IMR-90 (cell line): ENCODE results near the gene ZNF853. TPM values are rescaled to one million over a fixed set of nuclear protein-coding genes. Genes with fewer than 3 reads are reported as not detected.

ENCODE experiments used
- ATAC-seq: fragments of 200-7000 bp; cut with Tn5 transposase; 2 replicates; pipeline ENCODE4 v1.9.1; 2020; ENCODE audit warnings: low read depth, mild to moderate bottlenecking, moderate library complexity
- BruUV-seq: library from RNA; stranded (reverse); fragments of 400-500 nt; replicated peaks from 2 replicates; lab custom pipeline; 2021; lab: Mats Ljungman, UMichigan
- CTCF ChIA-PET: fragments of 300-600 bp; formaldehyde crosslinking; extraction: SDS; loops from one replicate; lab custom pipeline; 2021; ENCODE audit warnings: antibody characterized with exemption; lab: Yijun Ruan, JAX
- POLR2A ChIA-PET: fragments of 300-600 bp; sonication (Branson Sonifier 250); formaldehyde crosslinking; loops from one replicate; lab custom pipeline; 2022; ENCODE audit warnings: antibody characterized with exemption; ENCODE audit not compliant: unreplicated experiment; lab: Charles Lee
- DNase-seq: peaks from one replicate; pipeline ENCODE4 v3.0.0; 2013
- H2AFZ ChIP-seq: replicated peaks from 2 replicates; pipeline ENCODE3; 2013; ENCODE audit warnings: low read length, mild to moderate bottlenecking; ENCODE audit not compliant: poor library complexity
- H2AK5ac ChIP-seq: 2 replicates; pipeline ENCODE4 v1.6.1; 2013; ENCODE audit warnings: low read depth, low read length, inconsistent platforms
- H2AK9ac ChIP-seq: replicated peaks from 2 replicates; pipeline ENCODE3; 2013; ENCODE audit warnings: mild to moderate bottlenecking, low read depth, low read length, moderate library complexity; ENCODE audit not compliant: poor library complexity
- H2BK120ac ChIP-seq: 2 replicates; pipeline ENCODE4 v1.6.1; 2013; ENCODE audit warnings: low read depth, low read length, inconsistent platforms
- H2BK15ac ChIP-seq: 3 replicates; pipeline ENCODE4 v1.6.1; 2013; ENCODE audit warnings: low read depth, low read length, inconsistent platforms
- H2BK20ac ChIP-seq: 2 replicates; pipeline ENCODE4 v1.6.1; 2013; ENCODE audit warnings: low read depth, mild to moderate bottlenecking, inconsistent platforms, low read length, moderate library complexity
- H2BK5ac ChIP-seq: 2 replicates; pipeline ENCODE4 v1.6.1; 2013; ENCODE audit warnings: mild to moderate bottlenecking, low read depth, low read length, inconsistent platforms; ENCODE audit not compliant: poor library complexity, severe bottlenecking
- H3K14ac ChIP-seq: replicated peaks from 2 replicates; pipeline ENCODE4 v1.6.1; 2013; ENCODE audit warnings: low read depth, low read length, inconsistent platforms
- H3K18ac ChIP-seq: 2 replicates; pipeline ENCODE4 v1.6.1; 2013; ENCODE audit warnings: low read depth, low read length, control low read depth
- H3K23ac ChIP-seq: 2 replicates; pipeline ENCODE4 v1.6.1; 2013; ENCODE audit warnings: low read depth, low read length, inconsistent platforms
- H3K27ac ChIP-seq: 2 replicates; pipeline ENCODE4 v1.5.1; 2013; ENCODE audit warnings: mild to moderate bottlenecking, control low read depth, low read length; ENCODE audit not compliant: insufficient read depth
- H3K27me3 ChIP-seq: 2 replicates; pipeline ENCODE4 v1.6.1; 2013; ENCODE audit warnings: low read length; ENCODE audit not compliant: control insufficient read depth, insufficient read depth
- H3K36me3 ChIP-seq: 2 replicates; pipeline ENCODE4 v1.6.1; 2013; ENCODE audit warnings: low read length, mixed read lengths; ENCODE audit not compliant: control insufficient read depth, insufficient read depth
- H3K4ac ChIP-seq: 2 replicates; pipeline ENCODE4 v1.6.1; 2013; ENCODE audit warnings: low read depth, low read length, inconsistent platforms
- H3K4me1 ChIP-seq: 2 replicates; pipeline ENCODE4 v1.6.1; 2013; ENCODE audit warnings: low read length, mixed read lengths; ENCODE audit not compliant: control insufficient read depth, insufficient read depth
- H3K4me2 ChIP-seq: 2 replicates; pipeline ENCODE4 v1.6.1; 2013; ENCODE audit warnings: low read depth, mild to moderate bottlenecking, control low read depth, low read length, moderate library complexity
- H3K4me3 ChIP-seq: 2 replicates; pipeline ENCODE4 v1.5.1; 2013; ENCODE audit warnings: low read depth, mild to moderate bottlenecking, control low read depth, low read length, moderate library complexity; ENCODE audit not compliant: insufficient read depth
- H3K56ac ChIP-seq: 2 replicates; pipeline ENCODE4 v1.6.1; 2013; ENCODE audit warnings: low read length, inconsistent platforms; ENCODE audit not compliant: insufficient read depth; ENCODE audit errors: extremely low read depth
- H3K79me1 ChIP-seq, 2 experiments: 2 replicates each; pipeline ENCODE4 v1.6.1; 2013; ENCODE audit warnings: low read length in 2 of 2, inconsistent platforms in 1 of 2, low read depth in 1 of 2
- H3K9ac ChIP-seq: 2 replicates; pipeline ENCODE4 v1.6.1; 2013; ENCODE audit warnings: low read depth, low read length, control low read depth
- H3K9me1 ChIP-seq: 2 replicates; pipeline ENCODE4 v1.6.1; 2013; ENCODE audit warnings: low read length, inconsistent platforms; ENCODE audit not compliant: insufficient read depth
- H3K9me3 ChIP-seq: 2 replicates; pipeline ENCODE4 v1.6.1; 2013; ENCODE audit warnings: low read length; ENCODE audit not compliant: control insufficient read depth, insufficient read depth
- H4K20me1 ChIP-seq: 2 replicates; pipeline ENCODE4 v1.6.1; 2013; ENCODE audit warnings: low read length, inconsistent platforms; ENCODE audit not compliant: insufficient read depth
- H4K5ac ChIP-seq: 2 replicates; pipeline ENCODE4 v1.6.1; 2013; ENCODE audit warnings: mild to moderate bottlenecking, low read depth, low read length, control low read depth
- H4K8ac ChIP-seq, 2 experiments: 2 replicates each; pipeline ENCODE4 v1.6.1; 2013; ENCODE audit warnings: low read depth in 2 of 2, low read length in 2 of 2, control low read depth in 1 of 2, inconsistent platforms in 1 of 2
- H4K91ac ChIP-seq: 2 replicates; pipeline ENCODE4 v1.6.1; 2013; ENCODE audit warnings: low read depth, low read length, inconsistent platforms; ENCODE audit not compliant: insufficient read depth
- BHLHE40 ChIP-seq: fragments of 150-350 bp; IDR thresholded peaks from 2 replicates; pipeline ENCODE4 v1.6.1; 2016; ENCODE audit warnings: mild to moderate bottlenecking, low read depth, low read length
- CEBPB ChIP-seq: IDR thresholded peaks from 2 replicates; pipeline ENCODE4 v1.6.1; 2012; ENCODE audit warnings: low read depth, low read length, improper control_type of control experiment
- CHD1 ChIP-seq: IDR thresholded peaks from 2 replicates; pipeline ENCODE4 v1.6.1; 2012; ENCODE audit warnings: low read depth, low read length, improper control_type of control experiment
- CTCF ChIP-seq: conservative IDR thresholded peaks from 2 replicates; pipeline ENCODE4 v1.5.1; 2012; ENCODE audit warnings: mild to moderate bottlenecking, low read depth, low read length, improper control_type of control experiment
- FOS ChIP-seq: fragments of 150-350 bp; IDR thresholded peaks from 2 replicates; pipeline ENCODE4 v1.6.1; 2016; ENCODE audit warnings: low read depth, low read length
- MAFK ChIP-seq: IDR thresholded peaks from 2 replicates; pipeline ENCODE4 v1.6.1; 2012; ENCODE audit warnings: low read depth, low read length, improper control_type of control experiment
- MAZ ChIP-seq: IDR thresholded peaks from 2 replicates; pipeline ENCODE4 v1.6.1; 2012; ENCODE audit warnings: low read depth, mild to moderate bottlenecking, low read length, improper control_type of control experiment, moderate library complexity, borderline replicate concordance
- MXI1 ChIP-seq: IDR thresholded peaks from 2 replicates; pipeline ENCODE4 v1.6.1; 2012; ENCODE audit warnings: low read depth, mild to moderate bottlenecking, low read length, moderate library complexity, borderline replicate concordance
- NFE2L2 ChIP-seq: fragments of 150-350 bp; IDR thresholded peaks from 2 replicates; pipeline ENCODE4 v1.6.1; 2016; ENCODE audit warnings: low read depth, mild to moderate bottlenecking, low read length
- POLR2A ChIP-seq: IDR thresholded peaks from 2 replicates; pipeline ENCODE4 v1.6.1; 2012; ENCODE audit warnings: mild to moderate bottlenecking, low read depth, low read length
- RAD21 ChIP-seq: IDR thresholded peaks from 2 replicates; pipeline ENCODE4 v1.6.1; 2012; ENCODE audit warnings: low read length, improper control_type of control experiment
- RCOR1 ChIP-seq: IDR thresholded peaks from 2 replicates; pipeline ENCODE4 v1.6.1; 2012; ENCODE audit warnings: mild to moderate bottlenecking, low read length, improper control_type of control experiment; ENCODE audit not compliant: insufficient replicate concordance
- SMC3 ChIP-seq: fragments of 150-350 bp; IDR thresholded peaks from 2 replicates; pipeline ENCODE4 v1.6.1; 2016; ENCODE audit warnings: low read depth, mild to moderate bottlenecking, antibody characterized with exemption, low read length, moderate library complexity
- USF2 ChIP-seq: fragments of 150-350 bp; IDR thresholded peaks from 2 replicates; pipeline ENCODE4 v1.6.1; 2017; ENCODE audit warnings: mild to moderate bottlenecking, antibody characterized with exemption, low read length, low read depth
- WGBS, 2 experiments: methylation state at CpG; one replicate each; pipeline versions ENCODE4 v1.1.5 to v1.1.7; 2013; ENCODE audit warnings: missing lambda C conversion rate in 2 of 2; ENCODE audit not compliant: insufficient read length in 1 of 2; ENCODE audit errors: extremely low coverage in 2 of 2; 5-methylcytosine and 5-hydroxymethylcytosine counted together
- dilution Hi-C: fragments of 300-500 bp; cut with HindIII; formaldehyde crosslinking; loops from one replicate; pipeline ENCODE4 v1.14.3; 2018; ENCODE audit warnings: low sequenced_read_pairs; ENCODE audit not compliant: unreplicated experiment
- in situ Hi-C: fragments of 300-500 bp; cut with MboI; formaldehyde crosslinking; loops from 3 replicates; pipeline ENCODE4 v1.14.3; 2019; ENCODE audit warnings: low sequenced_read_pairs, inconsistent platforms, mixed read lengths
- intact Hi-C: fragments of 100-400 bp; cut with micrococcal nuclease; formaldehyde crosslinking; loops from 2 replicates; pipeline ENCODE4 v1.10.0; 2022
- polyA plus RNA-seq, 3 experiments: library from polyadenylated mRNA; depleted of rRNA; stranded (reverse); fragments of >200 nt; gene quantifications; 2 replicates each; pipeline ENCODE4 v1.2.3, GENCODE V29; 2012; ENCODE audit warnings: low replicate concordance in 1 of 3
- total RNA-seq: library from RNA; depleted of rRNA; stranded (reverse); fragments of >200 nt; gene quantifications from 2 replicates; pipeline ENCODE4 v1.2.3, GENCODE V29; 2012

Gene ZNF853
- total and polyA plus RNA-seq, 2 of the 4 experiments (the other 2 are of a cell fraction): 3.4 TPM

- in situ Hi-C loops (no loop called here), intact Hi-C loops (no loop called here), dilution Hi-C loops (no loop called here)
- Histone ChIP-seq H3K79me1 (peaks cover 17 to 43% of the 10 kb centered on the region in 2 experiments), H3K56ac (peak within 1 kb of the TSS; percentile 21; the same call in 1 of the 2 replicates), H3K27me3 (no peaks in the 10 kb centered on the region; the same call in 1 of the 2 replicates), H3K4me3 (peak within 1 kb of the TSS; percentile 95), H2BK120ac (no peak within 1 kb of the TSS), H2AK5ac (peak within 1 kb of the TSS; percentile 62), H3K4me2 (peak within 1 kb of the TSS; percentile 95), H3K4ac (peak within 1 kb of the TSS; percentile 47; the same call in 1 of the 2 replicates), H4K20me1 (0 out of 2 replicates have a peak, but pooled peaks cover 7% of the 10 kb centered on the region), H3K9me1 (peaks cover 10% of the 10 kb centered on the region; the same call in 1 of the 2 replicates), H4K5ac (peak within 1 kb of the TSS; percentile 81; the same call in 1 of the 2 replicates), H3K9ac (peak within 1 kb of the TSS; percentile 88), H3K36me3 (peaks cover 18% of the 10 kb centered on the region; the same call in 1 of the 2 replicates), H2AK9ac (peak within 1 kb of the TSS; percentile 85), H2BK20ac (no peak within 1 kb of the TSS), H3K9me3 (no peaks in the 10 kb centered on the region), H3K14ac (peak within 1 kb of the TSS; percentile 48; the same call in 1 of the 2 replicates), H2AFZ (peak within 1 kb of the TSS; percentile 92), H3K23ac (no peak within 1 kb of the TSS; the same call in 1 of the 2 replicates), H2BK15ac (no peak within 1 kb of the TSS), H4K91ac (peak within 1 kb of the TSS; percentile 68), H3K4me1 (peaks cover 7% of the 10 kb centered on the region), H4K8ac (peak within 1 kb of the TSS; percentile 12 to 87; a peak in 3 of 4 replicates), H3K18ac (peak within 1 kb of the TSS; percentile 33; the same call in 1 of the 2 replicates), H3K27ac (peak within 1 kb of the TSS; percentile 79), H2BK5ac (peak within 1 kb of the TSS; percentile 15)
- 0% methylated on average over 38 of the region's 104 CpGs; no CpG with 5 or more reads in 1 of the 2 experiments for WGBS, 2 experiments
- ChIA-PET CTCF (no interaction called here), POLR2A (no interaction called here)
- no TSS peak for BruUV-seq
- ATAC-seq (peak; percentile 79), DNase-seq (peak; percentile 38)
- TF ChIP-seq CEBPB (no peak), NFE2L2 (no peak), CTCF (no peak), RCOR1 (no peak), MAZ (peak; percentile 98), CHD1 (no peak), USF2 (peak; percentile 92), SMC3 (no peak), RAD21 (no peak), MXI1 (peak; percentile 71; the same call in 1 of the 2 replicates), MAFK (no peak), POLR2A (no peak), FOS (no peak), BHLHE40 (peak; percentile 38; the same call in 1 of the 2 replicates)
Observed at GRCh38 chr7:6636741-6637543, 21.5 kb downstream of the ZNF853 start, which contains the start of gene ZNF316. TSS of gene ZNF316 (plus strand) at chr7:6637318. CDS start at chr7:6642410, 5,092 bp downstream.
